Measurements from ENCODE around the gene ADAMTS17. TPM values are rescaled to one million over a fixed set of nuclear protein-coding genes. Genes with fewer than 3 reads are reported as not detected.
A peak's percentile ranks its signal among the peaks of the same experiment; 100 is the strongest.
"Not testable (repeated sequence)": the region's sequence is repeated elsewhere in the genome, so short reads cannot be mapped to it uniquely, and the experiment has no call there.

The ADAMTS17 gene
- total RNA-seq, 1 experiment from 2014 or later, result 7.7 TPM

GRCh38 chr15:100339999-100340398 lies 1.8 kb downstream of the ADAMTS17 start:
- no peaks in the 10 kb centered on the region for H3K36me3 Mint-ChIP-seq (ENCODE audit: insufficient read depth, unreplicated experiment)
- no peaks in the 10 kb centered on the region for H3K9me3 Mint-ChIP-seq (ENCODE audit: unreplicated experiment)
- TF ChIP-seq CTCF (IDR thresholded peaks at IDR 0.05; ENCODE audit: unreplicated experiment), result no peak
- intact Hi-C loops (cut with micrococcal nuclease), result loop anchor here (2.0 to 5.0 kb wide), 4 partner anchors 297 to 1067 kb away; no protein-coding TSS in a partner anchor
- H3K4me3 Mint-ChIP-seq (ENCODE audit: unreplicated experiment), result no peak overlapping the region
- POLR2A ChIA-PET, result interaction anchor here (1.3 kb wide), 1 partner anchor 11 kb away, joined by 6 read pairs; no protein-coding TSS in a partner anchor
- peaks cover 8% of the 10 kb centered on the region for H3K4me1 Mint-ChIP-seq (ENCODE audit: insufficient read depth, unreplicated experiment)
- no peak for DNase-seq (ENCODE audit: unreplicated experiment)
- H3K27ac Mint-ChIP-seq (ENCODE audit: low read depth, unreplicated experiment), result no peak overlapping the region
- CTCF ChIA-PET, result interaction anchor here (0.9 to 5.9 kb wide), 10 partner anchors 9 to 1067 kb away, joined by 3 to 79 read pairs (median 10); no protein-coding TSS in a partner anchor
- BruUV-seq (replicated peaks), result no TSS peak
- no peaks in the 10 kb centered on the region for H3K27me3 Mint-ChIP-seq (ENCODE audit: insufficient read depth, unreplicated experiment)

- H3K27ac Mint-ChIP-seq (ENCODE audit: low read depth, unreplicated experiment); H3K4me1 Mint-ChIP-seq (ENCODE audit: insufficient read depth, unreplicated experiment); DNase-seq (ENCODE audit: unreplicated experiment); BruUV-seq (replicated peaks); H3K9me3 Mint-ChIP-seq (ENCODE audit: unreplicated experiment); H3K36me3 Mint-ChIP-seq (ENCODE audit: insufficient read depth, unreplicated experiment); H3K27me3 Mint-ChIP-seq (ENCODE audit: insufficient read depth, unreplicated experiment): not testable (repeated sequence)
- CTCF ChIA-PET, result interaction anchor here (0.5 to 5.9 kb wide), 34 partner anchors 9 to 1067 kb away, joined by 3 to 79 read pairs (median 4); partner anchors contain the start of gene CERS3
- H3K4me3 Mint-ChIP-seq (ENCODE audit: unreplicated experiment), result peak overlapping the region; percentile 21
- intact Hi-C loops (cut with micrococcal nuclease), result loop anchor here (2.0 to 5.0 kb wide), 4 partner anchors 297 to 1067 kb away; no protein-coding TSS in a partner anchor
- POLR2A ChIA-PET, result interaction anchor here (0.7 to 1.8 kb wide), 6 partner anchors 9 to 431 kb away, joined by 3 to 6 read pairs (median 4); no protein-coding TSS in a partner anchor
Measured at GRCh38 chr15:100339451-100339850, 2.3 kb downstream of the ADAMTS17 start.

- Mint-ChIP-seq H3K9me3 (ENCODE audit: unreplicated experiment) (no peaks in the 10 kb centered on the region), H3K27ac (ENCODE audit: low read depth, unreplicated experiment) (no peak overlapping the region), H3K4me1 (ENCODE audit: insufficient read depth, unreplicated experiment) (peaks cover 8% of the 10 kb centered on the region), H3K27me3 (ENCODE audit: insufficient read depth, unreplicated experiment) (no peaks in the 10 kb centered on the region), H3K4me3 (ENCODE audit: unreplicated experiment) (peak overlapping the region; percentile 21), H3K36me3 (ENCODE audit: insufficient read depth, unreplicated experiment) (no peaks in the 10 kb centered on the region)
- DNase-seq (ENCODE audit: unreplicated experiment), result peak; percentile 79
- TF ChIP-seq CTCF (IDR thresholded peaks at IDR 0.05; ENCODE audit: unreplicated experiment), result peak; percentile 84
- POLR2A ChIA-PET, result interaction anchor here (0.7 to 1.8 kb wide), 7 partner anchors 10 to 431 kb away, joined by 3 to 6 read pairs (median 4); no protein-coding TSS in a partner anchor
- intact Hi-C loops (cut with micrococcal nuclease), result loop anchor here (2.0 to 5.0 kb wide), 4 partner anchors 296 to 1066 kb away; no protein-coding TSS in a partner anchor
- CTCF ChIA-PET, result interaction anchor here (0.5 to 5.9 kb wide), 47 partner anchors 9 to 1069 kb away, joined by 3 to 79 read pairs (median 4); partner anchors contain the start of gene CERS3
- BruUV-seq (replicated peaks), result no TSS peak
Measured at GRCh38 chr15:100338971-100339444, 2.8 kb downstream of the ADAMTS17 start.

GRCh38 chr15:100338247-100338646 lies 3.5 kb downstream of the ADAMTS17 start:
- no peak for DNase-seq (ENCODE audit: unreplicated experiment)
- no TSS peak for BruUV-seq (replicated peaks)
- Mint-ChIP-seq H3K36me3 (ENCODE audit: insufficient read depth, unreplicated experiment) (no peaks in the 10 kb centered on the region), H3K27me3 (ENCODE audit: insufficient read depth, unreplicated experiment) (no peaks in the 10 kb centered on the region), H3K4me1 (ENCODE audit: insufficient read depth, unreplicated experiment) (peaks cover 8% of the 10 kb centered on the region), H3K4me3 (ENCODE audit: unreplicated experiment) (no peak overlapping the region), H3K9me3 (ENCODE audit: unreplicated experiment) (no peaks in the 10 kb centered on the region), H3K27ac (ENCODE audit: low read depth, unreplicated experiment) (no peak overlapping the region)
- ChIA-PET POLR2A (interaction anchor here (1.0 to 1.8 kb wide), 4 partner anchors 12 to 413 kb away, joined by 3 to 6 read pairs (median 4); no protein-coding TSS in a partner anchor), CTCF (interaction anchor here (0.6 to 5.9 kb wide), 40 partner anchors 8 to 1068 kb away, joined by 3 to 79 read pairs (median 4); partner anchors contain the start of gene CERS3)
- TF ChIP-seq CTCF (IDR thresholded peaks at IDR 0.05; ENCODE audit: unreplicated experiment), result no peak
- intact Hi-C loops (cut with micrococcal nuclease), result loop anchor here (2.0 to 5.0 kb wide), 4 partner anchors 295 to 1065 kb away; no protein-coding TSS in a partner anchor

All from MCF 10A (cell line).